ENCODE measurements around the gene RRM1. TPM values are rescaled to one million over a fixed set of nuclear protein-coding genes. Genes with fewer than 3 reads are reported as not detected.
"Not testable (repeated sequence)": the region's sequence is repeated elsewhere in the genome, so short reads cannot be mapped to it uniquely, and the experiment has no call there.

RRM1 gene
- polyA plus RNA-seq, 1 donor, result 37.7 TPM

GRCh38 chr11:4140067-4140636, 45.6 kb downstream of the RRM1 start:
- DNase-seq, result no peak

DNA sequence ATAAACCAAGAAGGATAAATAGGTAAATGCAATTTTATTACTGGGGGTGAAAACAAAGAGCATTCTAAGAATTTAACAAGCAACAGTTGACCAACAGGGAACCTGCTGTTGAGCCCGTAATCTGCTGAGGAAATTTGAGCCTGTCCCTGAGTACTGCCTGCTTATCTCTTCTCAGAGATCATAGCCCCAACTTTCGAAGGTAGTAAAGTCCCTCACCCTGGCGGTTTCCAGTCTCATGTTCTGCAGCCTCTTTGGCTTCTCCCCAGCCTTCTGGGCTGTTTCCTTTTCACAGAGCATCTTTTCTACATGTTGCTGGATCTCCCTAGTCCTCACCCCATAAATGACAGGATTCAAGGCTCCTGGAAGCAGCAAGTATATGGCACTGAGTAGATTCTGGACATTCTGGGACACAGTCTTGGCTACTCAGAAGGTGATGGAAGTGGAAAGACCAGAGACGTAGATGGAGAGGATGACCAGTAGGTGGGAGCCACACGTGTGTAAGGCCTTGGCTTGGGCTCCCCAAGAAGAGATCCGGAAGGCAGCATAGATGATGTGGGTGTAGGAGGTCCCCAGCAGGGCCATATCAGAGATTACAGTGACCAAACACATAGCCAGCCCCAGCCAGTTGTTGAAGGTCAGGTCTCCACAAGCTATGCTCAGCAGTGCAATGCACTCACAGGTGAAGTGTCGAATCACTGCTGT, 51.6 kb downstream of the RRM1 start:
- DNase-seq, result no peak

- DNase-seq, result no peak
Measured at GRCh38 chr11:4146772-4147098, 52.1 kb downstream of the RRM1 start.

DNA sequence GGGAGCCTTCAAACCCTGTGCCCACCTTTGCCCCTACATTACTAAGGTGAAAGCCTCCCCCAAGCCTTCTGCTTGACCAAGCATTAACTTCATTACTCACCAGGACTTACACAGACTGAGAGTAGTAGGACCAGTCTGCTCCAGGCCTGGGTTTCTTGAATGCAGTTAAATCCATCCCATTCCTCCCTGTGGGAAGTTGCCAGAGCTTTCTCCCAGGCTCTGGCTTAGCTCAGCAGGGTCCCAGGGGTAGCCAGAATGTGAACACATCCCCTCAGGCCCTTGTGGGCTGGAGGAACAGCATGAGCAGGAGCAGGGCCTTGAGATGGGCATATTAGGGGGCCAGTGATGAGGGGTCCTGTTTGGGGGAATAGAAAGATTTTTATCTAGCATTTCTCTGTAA, 59.9 kb downstream of the RRM1 start:
- no peak for DNase-seq

- DNase-seq, result no peak
Measured at GRCh38 chr11:4156571-4156970, 62.0 kb downstream of the RRM1 start.

DNA sequence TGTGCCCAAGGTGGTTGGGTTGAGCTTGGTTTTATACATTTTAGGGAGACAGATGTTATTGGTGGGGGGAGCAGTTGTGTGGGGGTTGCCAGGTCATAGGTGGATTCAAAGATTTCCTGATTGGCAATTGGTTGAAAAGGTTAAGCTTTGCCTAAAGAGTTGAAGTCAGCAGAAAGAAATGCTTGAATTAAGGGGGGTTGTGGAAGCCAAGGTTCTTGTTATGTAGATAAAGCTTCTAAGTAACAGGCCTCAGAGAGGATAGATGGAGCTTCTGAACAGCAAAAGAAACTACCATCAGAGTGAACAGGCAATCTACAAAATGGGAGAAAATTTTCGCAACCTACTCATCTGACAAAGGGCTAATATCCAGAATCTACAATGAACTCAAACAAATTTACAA, 64.2 kb downstream of the RRM1 start:
- not testable (repeated sequence) for DNase-seq

GRCh38 chr11:4161305-4161704, 66.7 kb downstream of the RRM1 start:
- no peak for DNase-seq

- DNase-seq, result no peak
Measured at GRCh38 chr11:4164884-4165590, 70.4 kb downstream of the RRM1 start.

- DNase-seq, result no peak
Measured at GRCh38 chr11:4167292-4167691, 72.7 kb downstream of the RRM1 start.

DNA sequence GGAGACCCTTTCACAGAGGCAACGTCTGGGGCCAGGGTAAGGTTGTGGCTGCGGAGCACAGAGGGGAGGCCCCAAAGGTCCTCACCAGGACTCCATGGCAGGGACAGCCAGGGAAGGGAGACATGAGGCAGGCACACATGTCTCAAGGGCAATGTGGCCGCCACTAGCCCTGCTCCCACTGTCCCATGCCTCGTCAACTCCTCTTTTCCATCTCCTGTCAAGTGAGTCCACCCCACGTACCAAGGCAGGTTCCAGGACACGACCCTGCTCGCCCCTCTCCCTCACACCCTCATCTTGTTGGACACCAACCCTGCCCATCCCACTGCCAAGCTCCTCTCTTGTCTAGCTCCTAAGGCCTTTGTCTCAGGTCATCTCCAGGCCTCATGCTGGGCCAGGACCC, 73.2 kb downstream of the RRM1 start:
- no peak for DNase-seq

DNA sequence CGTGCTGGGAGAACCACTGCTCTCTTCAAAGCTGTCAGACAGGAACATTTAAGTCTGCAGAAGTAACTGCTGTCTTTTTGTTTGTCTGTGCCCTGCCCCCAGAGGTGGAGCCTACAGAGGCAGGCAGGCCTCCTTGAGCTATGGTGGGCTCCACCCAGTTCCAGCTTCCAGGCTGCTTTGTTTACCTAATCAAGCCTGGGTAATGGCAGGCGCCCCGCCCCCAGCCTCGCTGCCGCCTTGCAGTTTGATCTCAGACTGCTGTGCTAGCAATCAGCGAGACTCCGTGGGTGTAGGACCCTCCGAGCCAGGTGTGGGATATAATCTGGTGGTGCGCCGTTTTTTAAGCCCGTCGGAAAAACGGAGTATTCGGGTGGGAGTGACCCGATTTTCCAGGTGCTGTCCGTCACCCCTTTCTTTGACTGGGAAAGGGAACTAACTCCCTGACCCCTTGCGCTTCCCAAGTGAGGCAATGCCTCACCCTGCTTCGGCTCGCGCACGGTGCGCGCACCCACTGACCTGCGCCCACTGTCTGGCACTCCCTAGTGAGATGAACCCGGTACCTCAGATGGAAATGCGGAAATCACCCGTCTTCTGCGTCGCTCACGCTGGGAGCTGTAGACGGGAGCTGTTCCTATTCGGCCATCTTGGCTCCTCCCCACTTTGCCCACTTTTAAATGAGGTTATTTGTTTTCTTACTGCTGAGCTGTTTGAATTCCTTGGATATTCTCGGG, 81.2 kb downstream of the RRM1 start:
- DNase-seq, result not testable (repeated sequence)

DNA sequence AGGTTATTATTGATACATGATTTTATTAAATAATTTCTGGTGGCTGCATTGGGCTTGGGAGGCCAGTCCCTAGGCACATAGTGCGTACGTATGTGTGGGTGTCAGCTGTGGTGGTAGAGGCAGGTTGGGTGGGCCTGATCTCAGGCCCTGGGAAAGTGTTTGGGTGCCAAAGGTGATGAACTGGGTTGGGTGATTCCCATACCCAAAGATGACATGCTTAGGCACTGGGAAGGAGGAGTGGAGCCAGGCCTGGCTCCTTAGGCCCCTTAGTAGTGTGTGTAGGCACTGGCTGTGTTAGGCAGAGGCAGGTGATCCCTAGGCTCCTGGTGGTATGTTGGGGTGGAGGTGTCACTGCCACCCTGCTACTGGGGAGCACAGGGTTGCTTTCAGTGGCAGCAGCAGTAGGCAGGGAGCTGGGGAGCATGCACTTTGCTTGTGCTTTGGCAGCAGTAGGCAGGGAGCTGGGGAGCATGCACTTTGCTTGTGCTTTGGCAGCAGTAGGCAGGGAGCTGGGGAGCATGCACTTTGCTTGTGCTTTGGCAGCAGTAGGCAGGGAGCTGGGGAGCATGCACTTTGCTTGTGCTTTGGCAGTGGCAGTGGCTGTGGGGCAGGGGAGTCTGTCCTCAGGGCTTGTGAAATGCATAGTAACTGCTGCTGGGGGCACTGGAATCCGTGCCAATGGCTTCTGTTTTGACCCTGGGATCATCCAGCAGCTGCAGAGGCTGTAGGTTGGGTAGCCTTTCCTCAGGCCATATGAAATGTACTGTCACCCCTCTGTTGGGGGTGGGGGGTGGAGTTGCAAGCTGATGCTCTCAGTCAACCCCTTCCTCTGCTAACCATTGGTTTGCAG, 84.4 kb downstream of the RRM1 start:
- no peak for DNase-seq

- no peak for DNase-seq
Measured at GRCh38 chr11:4180441-4181183, 86.0 kb downstream of the RRM1 start.

DNA sequence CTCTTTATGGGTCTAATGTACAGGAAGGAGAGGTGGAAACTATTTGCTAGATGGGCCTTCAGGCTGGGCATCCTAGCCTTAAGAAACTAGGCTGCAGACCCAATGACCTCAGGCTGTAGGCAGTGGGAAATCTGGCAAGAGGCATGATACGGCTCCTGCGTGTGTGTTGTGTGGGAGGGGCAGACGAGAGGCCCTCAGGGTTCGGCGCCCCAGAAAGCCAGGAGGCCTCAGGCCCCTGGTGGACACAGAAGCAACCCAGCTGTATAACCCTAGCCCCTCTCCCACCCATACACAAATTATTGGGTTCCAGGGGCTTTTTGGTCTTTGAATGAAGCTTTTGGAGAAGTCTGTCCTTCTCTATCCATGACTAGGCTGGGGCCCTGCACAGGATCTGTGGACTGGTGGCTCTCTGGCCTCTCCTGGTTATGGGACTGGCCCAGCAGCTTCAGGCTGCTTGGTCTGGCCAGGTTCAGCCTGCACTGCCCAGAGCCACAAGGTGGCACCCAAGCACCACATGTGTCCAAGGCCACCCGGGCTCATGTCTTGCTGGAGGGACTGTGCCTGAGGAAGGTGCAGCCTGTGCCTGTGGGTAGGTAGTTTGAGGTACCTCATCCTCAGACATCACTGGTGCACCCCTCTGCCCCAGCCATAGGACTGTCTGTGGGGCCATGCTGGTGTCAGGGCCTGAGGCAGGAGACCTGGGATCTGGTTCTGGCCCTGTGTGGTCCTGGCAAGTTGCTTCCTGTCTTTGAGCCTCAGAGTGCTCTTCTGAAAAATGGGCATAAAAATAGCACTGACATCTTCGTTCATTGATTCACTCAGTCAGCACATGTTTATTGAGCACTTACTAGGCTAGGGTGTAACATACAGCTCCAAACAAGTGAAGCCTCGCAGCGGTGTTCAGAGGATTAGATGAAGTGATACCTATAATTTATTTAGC, 87.5 kb downstream of the RRM1 start:
- peak; percentile 14 for DNase-seq

GRCh38 chr11:4183410-4184057, 88.9 kb downstream of the RRM1 start:
- no peak for DNase-seq

DNA sequence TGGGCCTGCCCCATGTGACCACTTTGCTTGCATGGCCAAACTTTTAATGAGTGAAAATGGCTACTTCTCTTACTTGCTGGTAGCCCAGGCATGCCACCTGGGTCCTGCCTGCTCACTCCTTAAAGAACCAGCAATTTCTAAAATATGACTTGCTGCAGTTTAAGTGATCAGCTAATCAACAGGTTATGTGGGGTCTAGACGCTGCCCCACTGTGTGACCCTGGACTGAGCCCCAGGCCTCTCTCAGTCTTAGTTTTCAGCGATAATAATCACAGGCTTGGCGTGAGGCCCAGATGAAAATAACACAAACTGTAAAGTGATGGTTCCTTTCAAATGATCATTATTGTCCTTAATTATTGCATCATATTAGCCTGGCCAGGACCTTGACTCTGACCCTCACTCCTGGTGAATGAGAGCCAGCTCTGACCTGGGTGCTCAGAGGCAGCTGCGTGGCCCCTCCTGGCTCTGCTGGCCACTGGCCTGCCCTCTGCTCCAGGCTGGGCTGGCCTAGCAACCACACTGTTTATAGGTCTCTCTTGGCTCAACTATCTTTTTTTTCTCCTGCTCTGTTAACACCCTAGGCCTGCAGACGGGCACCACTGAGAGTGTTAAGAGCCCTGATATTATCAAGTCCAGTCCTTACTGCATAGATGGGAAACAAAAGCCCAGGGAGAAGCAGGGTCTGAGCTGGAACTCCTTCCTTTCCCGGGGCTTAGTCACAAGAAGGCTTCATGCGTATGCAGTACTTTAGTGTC, 89.7 kb downstream of the RRM1 start:
- no peak for DNase-seq

DNA sequence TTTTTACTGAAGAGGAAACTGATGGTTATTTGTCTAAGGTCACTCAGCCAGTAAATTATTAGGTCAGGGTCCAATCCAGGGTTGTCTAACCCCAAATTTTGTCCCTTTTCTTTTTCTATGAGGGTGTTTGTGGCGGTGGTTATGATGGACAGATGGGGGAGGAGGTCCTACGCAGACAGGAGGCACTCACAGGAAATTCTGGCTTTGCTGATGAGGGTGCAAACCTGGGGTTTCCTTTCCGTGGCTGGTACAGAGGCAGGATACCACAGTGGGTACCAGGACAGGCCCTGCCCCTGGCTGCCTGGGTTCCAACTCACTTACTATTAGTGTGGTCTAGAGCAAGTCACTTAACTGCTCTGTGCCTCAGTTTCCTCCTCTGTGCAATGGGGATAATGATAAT, 91.0 kb downstream of the RRM1 start:
- no peak for DNase-seq

DNA sequence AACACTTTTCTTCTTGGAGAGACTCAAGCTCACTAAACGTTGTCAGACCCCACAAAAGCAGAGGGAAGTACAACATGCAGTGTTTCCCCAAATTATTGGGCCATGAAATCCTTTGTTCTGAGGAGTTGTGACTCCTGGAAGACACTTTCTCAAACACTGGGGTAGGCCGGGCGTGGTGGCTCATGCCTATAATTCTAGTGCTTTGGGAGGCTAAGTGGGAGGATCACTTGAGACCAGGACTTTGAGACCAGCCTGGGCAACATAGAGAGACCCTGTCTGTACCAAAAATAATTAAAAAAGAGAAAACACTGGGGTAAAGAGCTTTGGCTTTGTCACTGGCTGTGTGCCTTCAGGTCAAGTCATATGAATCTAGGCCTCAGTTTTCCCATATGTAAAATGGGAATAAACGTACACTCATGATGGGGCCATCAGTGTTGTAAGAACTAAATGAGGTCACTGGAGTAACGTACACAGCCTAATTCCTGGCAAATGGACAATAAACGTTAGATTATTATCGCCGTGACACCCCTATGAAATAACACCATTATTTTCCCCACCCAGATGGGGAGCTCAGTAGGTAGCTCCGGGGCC, 92.0 kb downstream of the RRM1 start:
- DNase-seq, result no peak

Measured in hindlimb muscle (tissue), 1 donor.